WTC11 (cell line): ENCODE data around the gene SETD1B. TPM values are rescaled to one million over a fixed set of nuclear protein-coding genes. Genes with fewer than 3 reads are reported as not detected.

ENCODE experiments used
- ATAC-seq: fragments of 200-7000 bp; cut with Tn5 transposase; 2 replicates; pipeline ENCODE4 v1.10.0; 2021; ENCODE audit warnings: mild to moderate bottlenecking, moderate library complexity
- CTCF ChIA-PET: fragments of 300-600 bp; sonication (Branson Sonifier 250); formaldehyde crosslinking; loops from one replicate; lab custom pipeline; 2021; ENCODE audit warnings: antibody characterized with exemption; lab: Charles Lee
- POLR2A ChIA-PET: fragments of 350-600 bp; sonication (Branson Sonifier 250); formaldehyde crosslinking; loops from one replicate; lab custom pipeline; 2021; ENCODE audit warnings: antibody characterized with exemption; lab: Charles Lee
- DNase-seq: peaks from one replicate; pipeline ENCODE4 v3.0.0; 2021; ENCODE audit warnings: low spot score
- H3K27ac Mint-ChIP-seq: 2 replicates; pipeline ENCODE4 v1.8.0; 2021; ENCODE audit warnings: mixed read lengths
- H3K27me3 Mint-ChIP-seq: 2 replicates; pipeline ENCODE4 v1.8.0; 2021; ENCODE audit warnings: low read depth, mild to moderate bottlenecking, moderate library complexity, mixed read lengths
- H3K36me3 Mint-ChIP-seq: 2 replicates; pipeline ENCODE4 v1.8.0; 2021; ENCODE audit warnings: mixed read lengths
- H3K4me1 Mint-ChIP-seq: 2 replicates; pipeline ENCODE4 v1.8.0; 2022; ENCODE audit warnings: mixed read lengths
- H3K4me3 Mint-ChIP-seq: 2 replicates; pipeline ENCODE4 v1.8.0; 2021; ENCODE audit warnings: mild to moderate bottlenecking, moderate library complexity, mixed read lengths
- H3K9me3 Mint-ChIP-seq: 2 replicates; pipeline ENCODE4 v1.8.0; 2021; ENCODE audit warnings: mixed read lengths
- CREM ChIP-seq: sonication (generic); formaldehyde crosslinking; IDR thresholded peaks from 2 replicates; pipeline ENCODE4 v1.8.1; 2022; ENCODE audit warnings: mild to moderate bottlenecking, missing genetic modification reagents, moderate library complexity
- ERG ChIP-seq: fragments of 250-450 bp; sonication (Bioruptor Pico); IDR thresholded peaks from 2 replicates; pipeline ENCODE4 v1.8.0; 2021; ENCODE audit warnings: mild to moderate bottlenecking
- ETV6 ChIP-seq: sonication (generic); formaldehyde crosslinking; IDR thresholded peaks from 2 replicates; pipeline ENCODE4 v1.8.1; 2022; ENCODE audit warnings: mild to moderate bottlenecking, missing genetic modification reagents
- HMGXB4 ChIP-seq: sonication (generic); formaldehyde crosslinking; IDR thresholded peaks from 2 replicates; pipeline ENCODE4 v1.8.1; 2023; ENCODE audit warnings: mild to moderate bottlenecking, moderate library complexity, missing genetic modification reagents
- IRF1 ChIP-seq: sonication (generic); formaldehyde crosslinking; IDR thresholded peaks from 2 replicates; pipeline ENCODE4 v1.8.0; 2023; ENCODE audit warnings: missing genetic modification reagents
- NR3C1 ChIP-seq: sonication (generic); formaldehyde crosslinking; conservative IDR thresholded peaks from 2 replicates; pipeline ENCODE4 v1.8.1; 2023; ENCODE audit warnings: low read depth, mild to moderate bottlenecking, missing genetic modification reagents
- SMAD3 ChIP-seq: sonication (generic); formaldehyde crosslinking; IDR thresholded peaks from 2 replicates; pipeline ENCODE4 v1.8.0; 2022; ENCODE audit warnings: missing genetic modification reagents, mild to moderate bottlenecking, borderline replicate concordance
- STAT6 ChIP-seq: sonication (generic); formaldehyde crosslinking; conservative IDR thresholded peaks from 2 replicates; pipeline ENCODE4 v1.8.1; 2023; ENCODE audit warnings: mild to moderate bottlenecking, low read depth, missing genetic modification reagents, moderate library complexity
- ZMAT4 ChIP-seq: fragments of 250-450 bp; sonication (Bioruptor Pico); IDR thresholded peaks from 2 replicates; pipeline ENCODE4 v1.9.0; 2021; ENCODE audit warnings: mild to moderate bottlenecking
- ZNF219 ChIP-seq: sonication (generic); formaldehyde crosslinking; IDR thresholded peaks from 2 replicates; pipeline ENCODE4 v1.8.0; 2023; ENCODE audit warnings: missing genetic modification reagents, mild to moderate bottlenecking, borderline replicate concordance
- ZNF423 ChIP-seq: fragments of 250-450 bp; sonication (Bioruptor Pico); IDR thresholded peaks from 2 replicates; pipeline ENCODE4 v2.1.2; 2022; ENCODE audit warnings: mild to moderate bottlenecking, moderate library complexity
- ZNF512 ChIP-seq: sonication (generic); formaldehyde crosslinking; IDR thresholded peaks from 2 replicates; pipeline ENCODE4 v1.8.1; 2022; ENCODE audit warnings: missing genetic modification reagents, borderline replicate concordance
- total RNA-seq: library from RNA; stranded (reverse); gene quantifications from 3 replicates; pipeline ENCODE4 v1.2.3, GENCODE V29; 2021

Gene SETD1B
- total RNA-seq, 1 experiment from 2014 or later = 19.5 TPM

GRCh38 chr12:121787063-121788025 lies 16.5 kb upstream of the SETD1B start:
- Mint-ChIP-seq H3K4me3 (no peak overlapping the region), H3K27me3 (no peaks in the 10 kb centered on the region; the same call in 1 of the 2 replicates), H3K4me1 (peaks cover 13% of the 10 kb centered on the region), H3K27ac (no peak overlapping the region; the same call in 1 of the 2 replicates), H3K9me3 (no peaks in the 10 kb centered on the region), H3K36me3 (0 out of 2 replicates have a peak, but pooled peaks cover 4% of the 10 kb centered on the region)
- DNase-seq (no peak), ATAC-seq (no peak)
- no peak for TF ChIP-seq HMGXB4 (CRISPR knock-in tag)
- TF ChIP-seq IRF1 (CRISPR knock-in tag) = no peak
- no peak for TF ChIP-seq NR3C1 (CRISPR knock-in tag)
- ChIA-PET POLR2A (no interaction called here), CTCF (interaction anchor here (0.7 to 2.9 kb wide), 4 partner anchors 14 to 101 kb away, joined by 3 to 10 read pairs (median 4); partner anchors contain the start of gene PSMD9)

- DNase-seq (no peak), ATAC-seq (no peak)
- Mint-ChIP-seq H3K36me3 (0 out of 2 replicates have a peak, but pooled peaks cover 4% of the 10 kb centered on the region), H3K4me1 (peaks cover 13% of the 10 kb centered on the region), H3K9me3 (no peaks in the 10 kb centered on the region), H3K27ac (no peak overlapping the region), H3K4me3 (no peak overlapping the region), H3K27me3 (no peaks in the 10 kb centered on the region; the same call in 1 of the 2 replicates)
- TF ChIP-seq SMAD3 (CRISPR knock-in tag) = no peak
- TF ChIP-seq ZNF423 (CRISPR knock-in tag) = no peak
- TF ChIP-seq ZNF512 (CRISPR knock-in tag) = no peak
- TF ChIP-seq ERG (CRISPR knock-in tag) = no peak
- no peak for TF ChIP-seq ZMAT4
- TF ChIP-seq CREM (CRISPR knock-in tag) = no peak
- TF ChIP-seq STAT6 = no peak
- TF ChIP-seq ETV6 = no peak
- no peak for TF ChIP-seq ZNF219 (CRISPR knock-in tag)
- POLR2A ChIA-PET = no interaction called here
- CTCF ChIA-PET = interaction anchor here (0.7 to 1.0 kb wide), 2 partner anchors 55 to 100 kb away, joined by 3 to 4 read pairs; partner anchors contain the start of gene PSMD9
Observed at GRCh38 chr12:121788176-121788818, 15.5 kb upstream of the SETD1B start.
